GM06990 (cell line): ENCODE data around the gene SOX18.

ENCODE experiments used
- DNase-seq: peaks from one replicate; pipeline ENCODE4 v3.0.0-alpha.2; 2011; ENCODE audit not compliant: insufficient read length; ENCODE audit errors: extremely low read depth
- H3K27me3 ChIP-seq: replicated peaks from 2 replicates; pipeline ENCODE4 v1.6.0; 2011; ENCODE audit warnings: low read length; ENCODE audit not compliant: control insufficient read depth, insufficient read depth
- H3K36me3 ChIP-seq: 2 replicates; pipeline ENCODE4 v1.5.1; 2011; ENCODE audit warnings: low read length; ENCODE audit not compliant: control insufficient read depth, insufficient read depth
- H3K4me3 ChIP-seq: replicated peaks from 2 replicates; pipeline ENCODE4 v1.5.1; 2011; ENCODE audit warnings: low read depth, mild to moderate bottlenecking, control low read depth, low read length
- CTCF ChIP-seq: IDR thresholded peaks from 2 replicates; pipeline ENCODE4 v1.5.1; 2011; ENCODE audit warnings: low read length, control low read depth, mild to moderate bottlenecking, inconsistent platforms; ENCODE audit not compliant: insufficient read depth, poor library complexity, severe bottlenecking

SOX18 gene

DNA sequence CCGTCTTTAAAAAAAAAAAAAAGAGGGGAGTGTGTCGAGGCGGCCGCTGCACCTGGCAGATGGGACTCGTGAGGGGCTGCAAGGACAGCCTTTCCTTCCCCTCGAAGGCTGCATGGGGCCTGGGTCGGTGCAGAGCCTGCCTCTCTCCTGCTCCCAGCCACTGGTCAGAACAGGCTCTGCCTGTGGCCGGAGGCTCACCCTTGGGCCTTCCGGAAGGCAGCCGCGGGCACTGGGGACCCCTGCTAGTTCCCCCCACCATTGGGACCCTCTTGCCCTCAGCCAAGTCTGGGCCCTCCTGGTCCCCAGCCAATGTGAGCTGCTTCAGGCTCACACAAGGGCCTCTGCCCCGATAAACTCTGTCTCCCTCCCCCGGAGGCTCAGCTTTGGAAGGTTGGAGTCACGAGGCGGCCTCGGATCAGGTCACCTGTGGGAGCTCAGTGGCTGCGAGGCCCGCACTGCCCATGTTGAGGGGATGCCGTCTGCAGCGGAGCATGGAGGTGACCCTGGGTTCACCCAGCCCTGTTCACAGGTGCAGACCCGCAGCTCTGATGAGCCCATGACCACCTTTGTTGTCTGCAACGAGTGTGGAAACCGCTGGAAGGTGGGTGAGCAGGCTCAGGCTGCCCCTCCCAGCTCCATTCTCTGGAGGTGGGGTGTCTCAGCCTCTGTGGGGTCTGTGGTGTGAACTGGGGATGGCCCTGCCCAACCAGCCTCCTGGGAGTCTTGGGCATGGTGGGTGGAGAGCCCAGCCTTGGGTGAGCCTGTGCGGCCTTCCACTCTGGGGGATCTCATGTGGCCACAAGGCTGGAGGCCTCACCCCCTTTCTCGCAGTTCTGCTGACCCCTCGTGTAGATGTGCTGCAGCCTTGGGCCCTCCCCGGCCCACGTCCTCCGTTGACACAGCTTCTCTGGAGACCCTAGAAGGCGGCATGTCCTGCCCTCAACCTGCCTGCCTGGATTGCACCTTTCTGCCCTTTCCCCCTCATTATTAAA, 22.2 kb upstream of the SOX18 start:
- H3K4me3 ChIP-seq: no peak overlapping the region
- TF ChIP-seq CTCF: no peak
- no peaks in the 10 kb centered on the region for H3K27me3 ChIP-seq
- DNase-seq: no peak
- H3K36me3 ChIP-seq: peaks cover 27% of the 10 kb centered on the region

DNA sequence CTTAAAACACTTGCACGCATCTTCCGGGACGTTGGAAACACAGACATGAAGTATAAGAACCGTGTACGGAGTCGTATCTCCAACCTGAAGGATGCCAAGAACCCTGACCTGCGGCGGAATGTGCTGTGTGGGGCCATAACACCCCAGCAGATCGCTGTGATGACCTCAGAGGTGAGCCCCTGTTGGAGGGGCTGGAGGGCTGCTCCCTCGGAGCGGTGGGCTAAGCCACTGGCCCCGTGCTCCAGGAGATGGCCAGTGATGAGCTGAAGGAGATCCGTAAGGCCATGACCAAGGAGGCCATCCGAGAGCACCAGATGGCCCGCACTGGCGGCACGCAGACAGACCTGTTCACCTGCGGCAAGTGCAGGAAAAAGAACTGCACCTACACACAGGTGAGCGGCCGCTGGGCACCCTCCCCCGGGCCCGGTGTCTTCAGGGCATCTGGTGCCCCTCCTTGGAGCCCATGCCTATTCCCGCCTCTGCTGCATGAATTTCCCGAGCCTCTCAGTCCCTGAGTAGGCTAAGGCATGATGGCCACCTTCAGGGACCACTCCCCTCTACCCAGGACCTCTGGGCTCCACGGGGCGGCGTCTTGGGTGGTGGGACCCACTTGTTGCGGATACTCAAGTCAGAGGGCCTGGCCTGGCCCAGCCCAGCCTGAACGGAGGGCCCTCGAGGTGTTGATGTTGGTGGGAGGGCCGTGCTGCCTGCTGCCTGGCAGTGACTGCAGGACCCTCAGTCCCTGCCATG, 21.0 kb upstream of the SOX18 start:
- TF ChIP-seq CTCF: no peak
- DNase-seq: no peak
- Histone ChIP-seq H3K36me3 (peaks cover 22% of the 10 kb centered on the region), H3K27me3 (no peaks in the 10 kb centered on the region), H3K4me3 (no peak overlapping the region)

DNA sequence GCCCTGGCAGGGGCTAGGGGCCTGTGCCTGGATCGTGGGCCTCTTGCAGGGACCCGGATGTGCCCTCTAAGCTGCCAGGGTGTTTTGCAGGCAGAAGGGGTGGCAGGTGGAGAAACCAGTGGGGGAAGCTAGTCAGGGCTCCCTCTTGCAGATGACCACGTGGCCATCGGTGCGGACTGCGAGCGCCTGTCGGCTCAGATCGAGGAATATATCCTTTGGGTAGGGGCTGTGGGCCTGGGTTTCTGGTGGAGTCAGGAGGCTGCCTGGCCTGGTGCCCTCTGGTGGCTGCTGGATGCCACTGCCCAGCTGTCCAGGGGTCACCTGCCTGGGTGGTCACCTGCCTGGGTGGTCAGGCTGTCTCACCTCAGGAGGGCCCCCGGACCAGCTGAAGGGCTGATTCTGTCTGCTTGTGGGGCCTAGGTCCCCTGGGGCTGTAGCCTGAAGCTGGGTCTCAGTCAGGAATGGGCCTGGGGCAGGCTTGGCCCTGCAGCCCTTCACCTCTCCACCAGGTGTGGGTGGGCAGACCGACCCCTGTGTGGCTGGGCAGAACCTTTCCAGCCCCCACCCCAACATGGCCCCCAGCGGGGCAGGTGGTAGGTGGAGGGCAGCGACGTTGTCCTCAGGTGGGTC, 20.3 kb upstream of the SOX18 start:
- DNase-seq: no peak
- no peaks in the 10 kb centered on the region for H3K27me3 ChIP-seq
- H3K36me3 ChIP-seq: peaks cover 18% of the 10 kb centered on the region
- peak; percentile 85 for TF ChIP-seq CTCF
- H3K4me3 ChIP-seq: no peak overlapping the region

DNA sequence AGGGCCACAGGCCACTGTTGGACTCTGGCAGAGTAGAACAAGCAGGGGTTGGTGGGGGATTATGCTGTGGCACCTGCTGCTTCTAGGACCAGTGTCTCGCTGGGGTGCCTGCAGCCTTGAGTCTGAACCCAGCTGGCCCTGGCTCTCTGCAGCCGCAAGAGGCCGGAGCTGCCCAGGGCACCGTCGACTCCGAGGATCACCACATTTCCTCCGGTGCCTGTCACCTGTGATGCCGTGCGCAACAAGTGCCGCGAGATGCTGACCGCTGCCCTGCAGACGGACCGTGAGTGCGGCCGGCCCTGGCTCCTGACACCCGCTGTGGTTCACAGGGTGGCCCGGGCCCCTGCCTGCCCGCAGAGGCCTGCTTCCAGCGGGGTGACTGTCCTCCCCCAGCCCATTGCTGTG, 19.8 kb upstream of the SOX18 start:
- no peak for DNase-seq
- Histone ChIP-seq H3K27me3 (no peaks in the 10 kb centered on the region), H3K4me3 (no peak overlapping the region), H3K36me3 (peaks cover 13% of the 10 kb centered on the region)
- no peak for TF ChIP-seq CTCF

DNA sequence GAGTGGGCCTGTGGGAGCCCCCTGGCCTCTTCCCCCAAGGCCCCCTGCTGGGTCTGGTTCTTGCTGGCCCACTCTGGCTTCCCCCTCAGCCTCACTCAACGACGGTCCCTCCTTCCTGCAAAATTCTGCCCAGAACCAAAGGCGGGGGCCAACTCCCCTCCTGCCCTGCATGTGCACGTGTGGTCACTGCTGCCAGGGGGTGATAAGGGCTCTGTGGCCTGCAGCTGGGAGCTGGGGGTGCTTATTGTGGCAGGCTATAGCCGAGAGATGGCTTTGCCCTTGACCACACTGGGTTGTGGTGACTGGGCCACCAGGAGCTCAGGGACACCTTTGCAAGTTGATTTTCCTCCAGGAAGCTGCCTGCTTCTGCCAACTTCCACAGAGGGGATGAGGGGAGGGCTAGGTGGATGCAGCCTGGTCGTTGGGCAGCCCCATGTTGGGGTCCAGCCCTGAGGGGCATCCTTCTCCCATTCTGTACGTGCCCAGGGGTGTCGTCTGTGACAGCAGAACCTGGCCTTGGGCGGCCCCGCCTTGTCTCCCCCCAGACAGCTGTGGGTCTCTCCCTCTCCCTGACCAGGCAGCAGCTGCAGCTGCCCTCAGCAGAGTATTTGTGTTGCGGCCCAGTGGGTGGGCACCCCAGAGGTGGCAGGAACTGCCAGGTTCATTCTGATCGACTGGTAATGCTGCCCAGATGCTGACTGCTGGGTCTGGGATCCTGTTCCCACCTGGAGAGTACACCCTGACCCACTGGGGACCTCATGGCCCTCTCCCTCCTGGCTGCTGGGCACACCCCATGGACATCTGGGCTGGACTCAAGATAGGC, 19.2 kb upstream of the SOX18 start:
- H3K4me3 ChIP-seq: no peak overlapping the region
- TF ChIP-seq CTCF: no peak
- H3K27me3 ChIP-seq: no peaks in the 10 kb centered on the region
- no peak for DNase-seq
- H3K36me3 ChIP-seq: peaks cover 8% of the 10 kb centered on the region
